ENCODE data around the gene LYPD3.
A peak's percentile ranks its signal among the peaks of the same experiment; 100 is the strongest.
"Not testable (repeated sequence)": the region's sequence is repeated elsewhere in the genome, so short reads cannot be mapped to it uniquely, and the experiment has no call there.

LYPD3 gene

GRCh38 chr19:43465468-43466120 lies at the start of gene LYPD3:
LYPD3 (minus strand) TSS chr19:43465608; CDS start chr19:43465571, 37 bp downstream.
- DNase-seq = no peak

- not testable (repeated sequence) for DNase-seq
These were observed 47.0 kb upstream of the LYPD3 start for GRCh38 chr19:43512399-43512798.

GRCh38 chr19:43511324-43511723 lies 45.9 kb upstream of the LYPD3 start:
- DNase-seq = no peak

- DNase-seq = no peak
These were observed 45.3 kb upstream of the LYPD3 start for GRCh38 chr19:43510713-43511112.

GRCh38 chr19:43507880-43508279 lies 42.5 kb upstream of the LYPD3 start:
- DNase-seq = no peak

GRCh38 chr19:43506629-43507028 lies 41.2 kb upstream of the LYPD3 start:
- no peak for DNase-seq

- no peak for DNase-seq
These were observed 40.5 kb upstream of the LYPD3 start for GRCh38 chr19:43505941-43506340.

- no peak for DNase-seq
These were observed 39.7 kb upstream of the LYPD3 start for GRCh38 chr19:43505186-43505456.

- DNase-seq = peak; percentile 63
These were observed 39.2 kb upstream of the LYPD3 start, which contains the start of gene PHLDB3 for GRCh38 chr19:43504426-43505185. PHLDB3 (minus strand) TSS chr19:43504746; CDS start chr19:43504118, 628 bp downstream.

GRCh38 chr19:43503501-43504425 lies 38.4 kb upstream of the LYPD3 start:
- peak; percentile 99 for DNase-seq

- DNase-seq = no peak
These were observed 37.1 kb upstream of the LYPD3 start for GRCh38 chr19:43502419-43502976.

GRCh38 chr19:43501661-43502418 lies 36.4 kb upstream of the LYPD3 start:
- no peak for DNase-seq

- no peak for DNase-seq
These were observed 33.6 kb upstream of the LYPD3 start for GRCh38 chr19:43499042-43499441.

GRCh38 chr19:43498233-43498842 lies 32.9 kb upstream of the LYPD3 start:
- DNase-seq = no peak

- no peak for DNase-seq
These were observed 31.6 kb upstream of the LYPD3 start for GRCh38 chr19:43496960-43497359.

- no peak for DNase-seq
These were observed 29.7 kb upstream of the LYPD3 start for GRCh38 chr19:43495082-43495481.

- DNase-seq = no peak
These were observed 25.4 kb upstream of the LYPD3 start for GRCh38 chr19:43490759-43491158.

- DNase-seq = no peak
These were observed 24.7 kb upstream of the LYPD3 start for GRCh38 chr19:43489979-43490599.

- no peak for DNase-seq
These were observed 23.9 kb upstream of the LYPD3 start for GRCh38 chr19:43489310-43489709.

GRCh38 chr19:43488179-43488578 lies 22.8 kb upstream of the LYPD3 start:
- no peak for DNase-seq

- no peak for DNase-seq
These were observed 21.0 kb upstream of the LYPD3 start for GRCh38 chr19:43486412-43486811.
